ENCODE data around the gene PDZD7.
A peak's percentile ranks its signal among the peaks of the same experiment; 100 is the strongest.

The PDZD7 gene

DNA sequence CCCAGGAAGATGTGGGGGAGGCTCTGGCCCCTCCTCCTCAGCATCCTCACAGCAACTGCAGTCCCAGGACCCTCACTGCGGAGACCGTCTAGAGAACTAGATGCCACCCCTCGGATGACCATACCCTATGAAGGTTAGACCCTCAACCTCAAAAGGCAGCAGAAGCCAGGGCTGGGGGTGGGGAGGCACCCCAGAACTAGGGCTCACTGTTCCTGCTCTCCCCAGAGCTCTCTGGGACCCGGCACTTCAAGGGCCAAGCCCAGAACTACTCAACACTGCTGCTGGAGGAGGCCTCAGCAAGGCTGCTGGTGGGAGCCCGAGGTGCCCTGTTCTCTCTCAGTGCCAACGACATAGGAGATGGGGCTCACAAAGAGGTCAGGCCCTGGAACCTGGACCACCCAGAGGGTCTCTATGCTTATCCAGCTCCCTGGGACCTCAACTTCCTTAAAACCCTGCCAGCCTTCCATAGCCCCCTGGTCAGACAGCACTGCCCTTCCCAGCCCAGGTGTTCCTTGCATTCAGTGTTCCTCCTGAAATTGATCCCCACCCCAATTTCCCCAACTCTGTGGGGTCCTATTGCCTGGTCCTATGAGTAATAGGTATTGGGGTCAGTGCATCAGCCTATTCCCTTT, 57.9 kb downstream of the PDZD7 start:
- TF ChIP-seq, protein P1, sequence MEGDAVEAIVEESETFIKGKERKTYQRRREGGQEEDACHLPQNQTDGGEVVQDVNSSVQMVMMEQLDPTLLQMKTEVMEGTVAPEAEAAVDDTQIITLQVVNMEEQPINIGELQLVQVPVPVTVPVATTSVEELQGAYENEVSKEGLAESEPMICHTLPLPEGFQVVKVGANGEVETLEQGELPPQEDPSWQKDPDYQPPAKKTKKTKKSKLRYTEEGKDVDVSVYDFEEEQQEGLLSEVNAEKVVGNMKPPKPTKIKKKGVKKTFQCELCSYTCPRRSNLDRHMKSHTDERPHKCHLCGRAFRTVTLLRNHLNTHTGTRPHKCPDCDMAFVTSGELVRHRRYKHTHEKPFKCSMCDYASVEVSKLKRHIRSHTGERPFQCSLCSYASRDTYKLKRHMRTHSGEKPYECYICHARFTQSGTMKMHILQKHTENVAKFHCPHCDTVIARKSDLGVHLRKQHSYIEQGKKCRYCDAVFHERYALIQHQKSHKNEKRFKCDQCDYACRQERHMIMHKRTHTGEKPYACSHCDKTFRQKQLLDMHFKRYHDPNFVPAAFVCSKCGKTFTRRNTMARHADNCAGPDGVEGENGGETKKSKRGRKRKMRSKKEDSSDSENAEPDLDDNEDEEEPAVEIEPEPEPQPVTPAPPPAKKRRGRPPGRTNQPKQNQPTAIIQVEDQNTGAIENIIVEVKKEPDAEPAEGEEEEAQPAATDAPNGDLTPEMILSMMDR (IDR thresholded peaks at IDR 0.05), result no peak

- TF ChIP-seq, protein P1 (IDR thresholded peaks at IDR 0.05), result no peak
These were observed 58.6 kb downstream of the PDZD7 start for GRCh38 chr10:100972115-100972903.

GRCh38 chr10:100970914-100971811, 59.8 kb downstream of the PDZD7 start:
- TF ChIP-seq, protein P1 (IDR thresholded peaks at IDR 0.05), result no peak

DNA sequence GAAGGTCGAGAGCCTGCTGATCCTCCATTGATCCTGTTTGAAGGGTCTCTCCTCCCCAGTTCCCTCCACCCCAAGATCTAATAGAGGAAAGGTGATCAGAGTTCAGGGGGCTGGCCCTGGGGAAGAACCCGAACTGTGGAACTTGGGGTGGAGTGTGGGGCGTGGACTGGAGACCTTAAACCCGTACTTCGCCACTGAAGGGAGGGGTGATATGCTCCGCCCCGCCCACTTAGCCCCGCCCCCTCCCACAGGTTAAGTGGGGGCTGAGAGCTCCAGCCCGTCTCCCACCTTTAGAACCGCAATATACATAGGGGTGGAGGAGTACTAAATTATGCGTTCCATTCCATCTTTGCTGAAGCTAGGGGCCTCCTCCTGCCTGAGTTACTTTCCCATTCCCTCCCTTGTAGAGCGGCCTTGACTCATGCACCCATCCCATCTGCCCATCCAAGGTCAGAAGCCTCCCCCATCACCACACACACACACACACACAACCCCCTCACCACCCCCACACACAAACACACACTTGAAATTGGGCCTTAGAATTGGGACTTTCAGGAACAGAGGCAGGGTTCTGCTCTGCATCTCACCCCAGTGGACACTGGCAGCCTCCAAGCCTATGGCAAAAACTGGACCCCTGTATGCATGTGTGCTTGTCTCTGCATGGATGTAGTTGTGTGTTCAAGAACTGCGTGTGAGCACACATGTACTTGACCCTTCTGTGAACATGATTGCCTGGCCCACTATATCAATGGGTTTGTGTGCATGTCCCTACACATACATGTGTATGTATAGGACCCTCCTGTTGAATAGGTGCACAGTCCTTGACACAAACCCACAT, 60.6 kb downstream of the PDZD7 start:
- TF ChIP-seq, protein P1 (IDR thresholded peaks at IDR 0.05), result no peak

GRCh38 chr10:100969187-100970075, 61.5 kb downstream of the PDZD7 start, which contains the start of gene SEMA4G:
SEMA4G (plus strand) TSS chr10:100969504; CDS start chr10:100972913, 3,409 bp downstream.
- TF ChIP-seq, protein P1 (IDR thresholded peaks at IDR 0.05), result peak; percentile 25; the same call in 1 of the 2 replicates

GRCh38 chr10:100968863-100969186, 62.1 kb downstream of the PDZD7 start:
- TF ChIP-seq, protein P1 (IDR thresholded peaks at IDR 0.05), result no peak
